Measurements from ENCODE around the gene APPBP2. TPM values are rescaled to one million over a fixed set of nuclear protein-coding genes. Genes with fewer than 3 reads are reported as not detected.

APPBP2 gene
- total RNA-seq, 1 experiment from 2014 or later, result 25.8 TPM

DNA sequence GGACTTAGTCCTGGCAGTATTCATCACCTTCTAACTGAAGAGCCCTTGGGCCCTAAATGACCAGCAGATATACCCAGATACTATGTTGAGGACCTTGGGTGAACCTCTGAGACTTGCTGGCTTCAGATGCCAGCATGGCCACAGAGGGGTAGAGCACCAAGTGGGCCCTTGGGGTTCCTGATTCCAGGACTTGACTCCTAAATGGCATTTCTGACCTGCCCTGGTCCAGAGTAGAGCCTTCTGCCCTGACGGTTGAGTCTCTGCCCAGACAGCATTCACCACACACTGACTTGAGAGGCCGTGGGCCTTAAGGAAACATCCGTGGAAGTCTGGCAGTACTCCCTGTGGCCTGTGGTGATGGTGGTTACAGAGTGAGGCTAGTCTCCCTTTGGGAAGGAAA lies 2.8 kb upstream of the APPBP2 start:
- Histone ChIP-seq H3K4me3 (ENCODE audit: low read depth in 2 of 2, low read length in 2 of 2) (no peak overlapping the region), H3K36me3 (ENCODE audit: control insufficient read depth, insufficient read depth, low read length) (peaks cover 14% of the 10 kb centered on the region; the same call in 1 of the 2 replicates), H3K4me1 (ENCODE audit: control insufficient read depth, insufficient read depth, low read length) (no peaks in the 10 kb centered on the region; the same call in 1 of the 2 replicates), H3K27me3 (ENCODE audit: control insufficient read depth, insufficient read depth, low read length) (no peaks in the 10 kb centered on the region), H3K9me3 (ENCODE audit: control insufficient read depth, insufficient read depth, low read depth, low read length) (no peaks in the 10 kb centered on the region), H3K27ac (ENCODE audit: low read length) (no peak overlapping the region)
- no TSS peak for BruUV-seq (replicated peaks)
- in situ Hi-C loops (cut with HindIII; ENCODE audit: low pct_unique_long_range_greater_than_20kb, low sequenced_read_pairs) (no loop called here), intact Hi-C loops (cut with micrococcal nuclease; ENCODE audit: unreplicated experiment) (no loop called here)
- CTCF ChIA-PET, result no interaction called here
- DNase-seq (ENCODE audit: low read depth, low spot score) (no peak), ATAC-seq (no peak)
- POLR2A ChIA-PET, result interaction anchor here (0.6 kb wide), 1 partner anchor 144 kb away, joined by 6 read pairs; no protein-coding TSS in a partner anchor
- TF ChIP-seq, protein P1, sequence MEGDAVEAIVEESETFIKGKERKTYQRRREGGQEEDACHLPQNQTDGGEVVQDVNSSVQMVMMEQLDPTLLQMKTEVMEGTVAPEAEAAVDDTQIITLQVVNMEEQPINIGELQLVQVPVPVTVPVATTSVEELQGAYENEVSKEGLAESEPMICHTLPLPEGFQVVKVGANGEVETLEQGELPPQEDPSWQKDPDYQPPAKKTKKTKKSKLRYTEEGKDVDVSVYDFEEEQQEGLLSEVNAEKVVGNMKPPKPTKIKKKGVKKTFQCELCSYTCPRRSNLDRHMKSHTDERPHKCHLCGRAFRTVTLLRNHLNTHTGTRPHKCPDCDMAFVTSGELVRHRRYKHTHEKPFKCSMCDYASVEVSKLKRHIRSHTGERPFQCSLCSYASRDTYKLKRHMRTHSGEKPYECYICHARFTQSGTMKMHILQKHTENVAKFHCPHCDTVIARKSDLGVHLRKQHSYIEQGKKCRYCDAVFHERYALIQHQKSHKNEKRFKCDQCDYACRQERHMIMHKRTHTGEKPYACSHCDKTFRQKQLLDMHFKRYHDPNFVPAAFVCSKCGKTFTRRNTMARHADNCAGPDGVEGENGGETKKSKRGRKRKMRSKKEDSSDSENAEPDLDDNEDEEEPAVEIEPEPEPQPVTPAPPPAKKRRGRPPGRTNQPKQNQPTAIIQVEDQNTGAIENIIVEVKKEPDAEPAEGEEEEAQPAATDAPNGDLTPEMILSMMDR (IDR thresholded peaks at IDR 0.05), result no peak

DNA sequence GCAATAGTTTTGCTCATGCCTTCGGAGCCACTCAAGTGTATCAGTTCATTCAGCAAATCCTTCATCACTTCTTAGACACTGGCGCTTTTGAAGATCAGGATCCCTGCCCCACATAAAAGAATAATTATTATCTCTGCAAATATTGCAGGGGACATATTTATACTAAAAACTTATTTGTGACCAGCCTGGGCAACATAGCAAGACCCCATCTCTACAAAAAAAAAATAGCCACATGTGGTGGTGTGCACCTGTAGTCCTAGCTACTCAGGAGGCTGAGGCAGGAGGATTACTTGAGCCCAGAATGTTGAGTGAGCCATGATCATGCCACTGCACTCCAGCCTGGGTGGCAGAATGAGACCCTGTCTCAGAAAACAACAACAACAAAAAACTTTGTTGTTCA lies 1.7 kb upstream of the APPBP2 start:
- Histone ChIP-seq H3K27ac (ENCODE audit: low read length) (no peak overlapping the region), H3K4me1 (ENCODE audit: control insufficient read depth, insufficient read depth, low read length) (peaks cover 4% of the 10 kb centered on the region; the same call in 1 of the 2 replicates), H3K27me3 (ENCODE audit: control insufficient read depth, insufficient read depth, low read length) (no peaks in the 10 kb centered on the region), H3K4me3 (ENCODE audit: low read depth in 2 of 2, low read length in 2 of 2) (no peak overlapping the region), H3K36me3 (ENCODE audit: control insufficient read depth, insufficient read depth, low read length) (peaks cover 14% of the 10 kb centered on the region; the same call in 1 of the 2 replicates), H3K9me3 (ENCODE audit: control insufficient read depth, insufficient read depth, low read depth, low read length) (no peaks in the 10 kb centered on the region)
- ATAC-seq (no peak), DNase-seq (ENCODE audit: low read depth, low spot score) (no peak)
- CTCF ChIA-PET, result no interaction called here
- TF ChIP-seq REST (IDR thresholded peaks at IDR 0.05; ENCODE audit: insufficient read depth in 1 of 2, low read depth in 2 of 2, low read length in 1 of 2) (no peak), SIN3A (IDR thresholded peaks at IDR 0.05; ENCODE audit: borderline replicate concordance, insufficient read depth, low read depth, low read length) (no peak), POLR2AphosphoS5 (IDR thresholded peaks at IDR 0.05; ENCODE audit: low read depth, low read length) (no peak), TCF7L2 (IDR thresholded peaks at IDR 0.05; ENCODE audit: low read depth, low read length) (no peak)
- TF ChIP-seq, protein P1 (IDR thresholded peaks at IDR 0.05), result no peak
- in situ Hi-C loops (cut with HindIII; ENCODE audit: low pct_unique_long_range_greater_than_20kb, low sequenced_read_pairs) (no loop called here), intact Hi-C loops (cut with micrococcal nuclease; ENCODE audit: unreplicated experiment) (no loop called here)
- BruUV-seq (replicated peaks), result no TSS peak
- POLR2A ChIA-PET, result no interaction called here
